ENCODE results near the gene BCAS3. TPM values are rescaled to one million over a fixed set of nuclear protein-coding genes. Genes with fewer than 3 reads are reported as not detected.

The BCAS3 gene
- total RNA-seq, 2 experiments from 2014 or later, result 20.1 to 31.8 TPM

GRCh38 chr17:61160789-61161445, 483.3 kb downstream of the BCAS3 start:
- Histone ChIP-seq H3K4me3 (ENCODE audit: low read length) (no peak overlapping the region), H3K4me1 (ENCODE audit: insufficient read depth, low read length) (peaks cover 4% of the 10 kb centered on the region), H3K36me3 (ENCODE audit: insufficient read depth, low read length) (no peaks in the 10 kb centered on the region), H3K9me3 (ENCODE audit: control insufficient read depth in 1 of 2, insufficient read depth in 1 of 2, low read length in 2 of 2) (no peaks in the 10 kb centered on the region), H3K27ac (ENCODE audit: low read depth in 1 of 2, low read length in 2 of 2) (no peak overlapping the region), H3K27me3 (ENCODE audit: control insufficient read depth in 1 of 2, insufficient read depth in 2 of 2, low read length in 2 of 2) (no peaks in the 10 kb centered on the region)
- ATAC-seq (ENCODE audit: poor library complexity) (no peak), DNase-seq (no peak)
- POLR2A ChIA-PET, result no interaction called here
- intact Hi-C loops (cut with DNase I, micrococcal nuclease), result no loop called here
- Mint-ChIP-seq H3K4me1 (ENCODE audit: low read depth) (peaks cover 28% of the 10 kb centered on the region), H3K9me3 (peaks cover 2% of the 10 kb centered on the region), H3K27me3 (no peaks in the 10 kb centered on the region), H3K4me3 (no peak overlapping the region), H3K27ac (no peak overlapping the region), H3K36me3 (ENCODE audit: low read depth) (peaks cover 7% of the 10 kb centered on the region)
- CTCF ChIA-PET, result no interaction called here
- TF ChIP-seq, protein P1, sequence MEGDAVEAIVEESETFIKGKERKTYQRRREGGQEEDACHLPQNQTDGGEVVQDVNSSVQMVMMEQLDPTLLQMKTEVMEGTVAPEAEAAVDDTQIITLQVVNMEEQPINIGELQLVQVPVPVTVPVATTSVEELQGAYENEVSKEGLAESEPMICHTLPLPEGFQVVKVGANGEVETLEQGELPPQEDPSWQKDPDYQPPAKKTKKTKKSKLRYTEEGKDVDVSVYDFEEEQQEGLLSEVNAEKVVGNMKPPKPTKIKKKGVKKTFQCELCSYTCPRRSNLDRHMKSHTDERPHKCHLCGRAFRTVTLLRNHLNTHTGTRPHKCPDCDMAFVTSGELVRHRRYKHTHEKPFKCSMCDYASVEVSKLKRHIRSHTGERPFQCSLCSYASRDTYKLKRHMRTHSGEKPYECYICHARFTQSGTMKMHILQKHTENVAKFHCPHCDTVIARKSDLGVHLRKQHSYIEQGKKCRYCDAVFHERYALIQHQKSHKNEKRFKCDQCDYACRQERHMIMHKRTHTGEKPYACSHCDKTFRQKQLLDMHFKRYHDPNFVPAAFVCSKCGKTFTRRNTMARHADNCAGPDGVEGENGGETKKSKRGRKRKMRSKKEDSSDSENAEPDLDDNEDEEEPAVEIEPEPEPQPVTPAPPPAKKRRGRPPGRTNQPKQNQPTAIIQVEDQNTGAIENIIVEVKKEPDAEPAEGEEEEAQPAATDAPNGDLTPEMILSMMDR (IDR thresholded peaks at IDR 0.05), result no peak

GRCh38 chr17:61161615-61162134, 484.0 kb downstream of the BCAS3 start:
- ChIA-PET CTCF (no interaction called here), POLR2A (no interaction called here)
- Histone ChIP-seq H3K27ac (ENCODE audit: low read depth in 1 of 2, low read length in 2 of 2) (no peak overlapping the region), H3K27me3 (ENCODE audit: control insufficient read depth in 1 of 2, insufficient read depth in 2 of 2, low read length in 2 of 2) (no peaks in the 10 kb centered on the region), H3K4me3 (ENCODE audit: low read length) (no peak overlapping the region), H3K4me1 (ENCODE audit: insufficient read depth, low read length) (peaks cover 4% of the 10 kb centered on the region), H3K9me3 (ENCODE audit: control insufficient read depth in 1 of 2, insufficient read depth in 1 of 2, low read length in 2 of 2) (no peaks in the 10 kb centered on the region), H3K36me3 (ENCODE audit: insufficient read depth, low read length) (no peaks in the 10 kb centered on the region)
- ATAC-seq (ENCODE audit: poor library complexity) (no peak), DNase-seq (no peak)
- Mint-ChIP-seq H3K36me3 (ENCODE audit: low read depth) (peaks cover 7% of the 10 kb centered on the region), H3K9me3 (peaks cover 2% of the 10 kb centered on the region), H3K4me1 (ENCODE audit: low read depth) (peaks cover 28% of the 10 kb centered on the region), H3K4me3 (no peak overlapping the region), H3K27ac (no peak overlapping the region), H3K27me3 (no peaks in the 10 kb centered on the region)
- intact Hi-C loops (cut with DNase I, micrococcal nuclease), result no loop called here
- TF ChIP-seq, protein P1 (IDR thresholded peaks at IDR 0.05), result no peak

- H3K36me3 Mint-ChIP-seq (ENCODE audit: low read depth), result peaks cover 16% of the 10 kb centered on the region
- no peaks in the 10 kb centered on the region for H3K9me3 ChIP-seq (ENCODE audit: control insufficient read depth in 1 of 2, insufficient read depth in 1 of 2, low read length in 2 of 2)
- H3K9me3 Mint-ChIP-seq, result peaks cover 2% of the 10 kb centered on the region
- ChIA-PET CTCF (no interaction called here), POLR2A (no interaction called here)
- TF ChIP-seq, protein P1 (IDR thresholded peaks at IDR 0.05), result no peak
- H3K27me3 Mint-ChIP-seq, result no peaks in the 10 kb centered on the region
- no peak overlapping the region for H3K27ac ChIP-seq (ENCODE audit: low read depth in 1 of 2, low read length in 2 of 2)
- no peak for DNase-seq
- no peak overlapping the region for H3K27ac Mint-ChIP-seq
- H3K36me3 ChIP-seq (ENCODE audit: insufficient read depth, low read length), result no peaks in the 10 kb centered on the region
- peaks cover 17% of the 10 kb centered on the region for H3K4me1 Mint-ChIP-seq (ENCODE audit: low read depth)
- no peaks in the 10 kb centered on the region for H3K27me3 ChIP-seq (ENCODE audit: control insufficient read depth in 1 of 2, insufficient read depth in 2 of 2, low read length in 2 of 2)
- intact Hi-C loops (cut with DNase I, micrococcal nuclease), result no loop called here
- no peak overlapping the region for H3K4me3 Mint-ChIP-seq
- ATAC-seq (ENCODE audit: poor library complexity), result no peak
- H3K4me3 ChIP-seq (ENCODE audit: low read length), result no peak overlapping the region
- peaks cover 4% of the 10 kb centered on the region for H3K4me1 ChIP-seq (ENCODE audit: insufficient read depth, low read length)
Observed at GRCh38 chr17:61164517-61164916, 486.9 kb downstream of the BCAS3 start.
